ENCODE measurements around the gene FAM110A.

DNA sequence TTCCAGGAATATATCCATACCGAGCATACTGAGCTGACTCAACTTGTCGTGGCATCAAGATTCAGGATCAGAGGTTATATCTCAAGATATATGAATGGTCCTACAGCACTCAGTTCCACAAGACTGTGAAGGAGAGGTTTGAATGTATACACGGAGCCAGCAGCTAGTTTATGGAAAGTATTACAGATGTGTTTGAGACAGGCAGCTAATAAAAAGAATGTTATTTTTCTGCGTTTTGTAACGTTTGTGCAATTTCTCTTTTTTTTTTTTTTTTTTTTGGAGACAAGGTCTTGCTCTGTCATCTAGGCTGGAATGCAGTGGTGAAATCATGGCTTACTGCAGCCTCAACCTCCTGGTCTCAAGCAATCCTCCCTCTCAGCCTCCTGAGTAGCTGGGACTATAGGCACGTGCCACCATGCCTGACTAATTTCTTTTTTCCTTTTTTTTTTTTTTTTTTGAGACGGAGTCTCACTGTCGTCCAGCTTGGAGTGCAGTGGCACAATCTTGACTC lies 3.4 kb upstream of the FAM110A start:
- TF ChIP-seq EP300 (IDR thresholded peaks at IDR 0.05) (no peak), GATA3 (IDR thresholded peaks at IDR 0.05; ENCODE audit: borderline replicate concordance) (no peak), CTCF (IDR thresholded peaks at IDR 0.05) (no peak), CBX8 (IDR thresholded peaks at IDR 0.05) (no peak), USF2 (IDR thresholded peaks at IDR 0.05) (no peak)
- TF ChIP-seq, protein P1, sequence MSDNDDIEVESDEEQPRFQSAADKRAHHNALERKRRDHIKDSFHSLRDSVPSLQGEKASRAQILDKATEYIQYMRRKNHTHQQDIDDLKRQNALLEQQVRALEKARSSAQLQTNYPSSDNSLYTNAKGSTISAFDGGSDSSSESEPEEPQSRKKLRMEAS (IDR thresholded peaks at IDR 0.05) = no peak
- TF ChIP-seq, protein P2, sequence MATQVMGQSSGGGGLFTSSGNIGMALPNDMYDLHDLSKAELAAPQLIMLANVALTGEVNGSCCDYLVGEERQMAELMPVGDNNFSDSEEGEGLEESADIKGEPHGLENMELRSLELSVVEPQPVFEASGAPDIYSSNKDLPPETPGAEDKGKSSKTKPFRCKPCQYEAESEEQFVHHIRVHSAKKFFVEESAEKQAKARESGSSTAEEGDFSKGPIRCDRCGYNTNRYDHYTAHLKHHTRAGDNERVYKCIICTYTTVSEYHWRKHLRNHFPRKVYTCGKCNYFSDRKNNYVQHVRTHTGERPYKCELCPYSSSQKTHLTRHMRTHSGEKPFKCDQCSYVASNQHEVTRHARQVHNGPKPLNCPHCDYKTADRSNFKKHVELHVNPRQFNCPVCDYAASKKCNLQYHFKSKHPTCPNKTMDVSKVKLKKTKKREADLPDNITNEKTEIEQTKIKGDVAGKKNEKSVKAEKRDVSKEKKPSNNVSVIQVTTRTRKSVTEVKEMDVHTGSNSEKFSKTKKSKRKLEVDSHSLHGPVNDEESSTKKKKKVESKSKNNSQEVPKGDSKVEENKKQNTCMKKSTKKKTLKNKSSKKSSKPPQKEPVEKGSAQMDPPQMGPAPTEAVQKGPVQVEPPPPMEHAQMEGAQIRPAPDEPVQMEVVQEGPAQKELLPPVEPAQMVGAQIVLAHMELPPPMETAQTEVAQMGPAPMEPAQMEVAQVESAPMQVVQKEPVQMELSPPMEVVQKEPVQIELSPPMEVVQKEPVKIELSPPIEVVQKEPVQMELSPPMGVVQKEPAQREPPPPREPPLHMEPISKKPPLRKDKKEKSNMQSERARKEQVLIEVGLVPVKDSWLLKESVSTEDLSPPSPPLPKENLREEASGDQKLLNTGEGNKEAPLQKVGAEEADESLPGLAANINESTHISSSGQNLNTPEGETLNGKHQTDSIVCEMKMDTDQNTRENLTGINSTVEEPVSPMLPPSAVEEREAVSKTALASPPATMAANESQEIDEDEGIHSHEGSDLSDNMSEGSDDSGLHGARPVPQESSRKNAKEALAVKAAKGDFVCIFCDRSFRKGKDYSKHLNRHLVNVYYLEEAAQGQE (IDR thresholded peaks at IDR 0.05) = no peak
- TF ChIP-seq, protein P3, sequence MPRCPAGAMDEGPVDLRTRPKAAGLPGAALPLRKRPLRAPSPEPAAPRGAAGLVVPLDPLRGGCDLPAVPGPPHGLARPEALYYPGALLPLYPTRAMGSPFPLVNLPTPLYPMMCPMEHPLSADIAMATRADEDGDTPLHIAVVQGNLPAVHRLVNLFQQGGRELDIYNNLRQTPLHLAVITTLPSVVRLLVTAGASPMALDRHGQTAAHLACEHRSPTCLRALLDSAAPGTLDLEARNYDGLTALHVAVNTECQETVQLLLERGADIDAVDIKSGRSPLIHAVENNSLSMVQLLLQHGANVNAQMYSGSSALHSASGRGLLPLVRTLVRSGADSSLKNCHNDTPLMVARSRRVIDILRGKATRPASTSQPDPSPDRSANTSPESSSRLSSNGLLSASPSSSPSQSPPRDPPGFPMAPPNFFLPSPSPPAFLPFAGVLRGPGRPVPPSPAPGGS (IDR thresholded peaks at IDR 0.05) = no peak
